NT2/D1 (cell line): ENCODE measurements around the gene LSM3.

Experiments used
- DNase-seq: peaks from one replicate; pipeline ENCODE4 v3.0.0-alpha.2; 2011; ENCODE audit warnings: low read depth, low spot score
- H3K27me3 ChIP-seq: 2 replicates; pipeline ENCODE4 v1.6.0; 2011; ENCODE audit warnings: mild to moderate bottlenecking; ENCODE audit not compliant: insufficient read length, insufficient read depth
- H3K36me3 ChIP-seq: 2 replicates; pipeline ENCODE4 v1.6.1; 2011; ENCODE audit warnings: mild to moderate bottlenecking, low read length, mixed read lengths; ENCODE audit not compliant: insufficient read depth, insufficient read length
- H3K4me1 ChIP-seq: 2 replicates; pipeline ENCODE4 v1.5.1; 2011; ENCODE audit not compliant: insufficient read depth, insufficient read length
- H3K4me3 ChIP-seq: 2 replicates; pipeline ENCODE4 v1.5.1; 2011; ENCODE audit warnings: low read depth; ENCODE audit not compliant: insufficient read length
- H3K9ac ChIP-seq: 2 replicates; pipeline ENCODE4 v1.6.0; 2011; ENCODE audit warnings: low read depth; ENCODE audit not compliant: insufficient read length
- H3K9me3 ChIP-seq: 2 replicates; pipeline ENCODE4 v1.5.1; 2011; ENCODE audit warnings: mild to moderate bottlenecking, low read length; ENCODE audit not compliant: insufficient read depth
- SUZ12 ChIP-seq: IDR thresholded peaks from 2 replicates; pipeline ENCODE4 v1.6.1; 2011; ENCODE audit not compliant: insufficient read length, insufficient read depth; ENCODE audit errors: extremely low read depth
- YY1 ChIP-seq: IDR thresholded peaks from 2 replicates; pipeline ENCODE4 v1.6.1; 2011; ENCODE audit not compliant: insufficient read length, insufficient read depth
- ZNF274 ChIP-seq: IDR thresholded peaks from 2 replicates; pipeline ENCODE4 v1.6.1; 2011; ENCODE audit warnings: mild to moderate bottlenecking, low read depth, low read length

Gene LSM3

GRCh38 chr3:14148041-14148985, 30.3 kb upstream of the LSM3 start:
- peaks cover 25% of the 10 kb centered on the region for H3K4me1 ChIP-seq
- no peaks in the 10 kb centered on the region for H3K9me3 ChIP-seq
- no peaks in the 10 kb centered on the region for H3K27me3 ChIP-seq
- H3K9ac ChIP-seq: peak overlapping the region; percentile 13
- DNase-seq: peak; percentile 81
- TF ChIP-seq SUZ12: no peak
- TF ChIP-seq YY1: no peak
- no peak for TF ChIP-seq ZNF274
- no peak overlapping the region for H3K4me3 ChIP-seq
- peaks cover 72% of the 10 kb centered on the region for H3K36me3 ChIP-seq

GRCh38 chr3:14150078-14150477, 28.5 kb upstream of the LSM3 start:
- H3K36me3 ChIP-seq: peaks cover 88% of the 10 kb centered on the region
- H3K9me3 ChIP-seq: no peaks in the 10 kb centered on the region
- H3K27me3 ChIP-seq: no peaks in the 10 kb centered on the region

GRCh38 chr3:14150491-14151230, 28.0 kb upstream of the LSM3 start:
- Histone ChIP-seq H3K4me3 (no peak overlapping the region), H3K9me3 (no peaks in the 10 kb centered on the region), H3K4me1 (peaks cover 14% of the 10 kb centered on the region), H3K9ac (no peak overlapping the region), H3K36me3 (peaks cover 83% of the 10 kb centered on the region), H3K27me3 (no peaks in the 10 kb centered on the region)
- no peak for DNase-seq
- no peak for TF ChIP-seq SUZ12
- no peak for TF ChIP-seq YY1
- TF ChIP-seq ZNF274: no peak

More at GRCh38 chr3:14150078-14150477, 28.5 kb upstream of the LSM3 start:
- no peak overlapping the region for H3K4me3 ChIP-seq
- no peak overlapping the region for H3K9ac ChIP-seq
- no peak for DNase-seq
- TF ChIP-seq SUZ12: no peak
- peaks cover 19% of the 10 kb centered on the region for H3K4me1 ChIP-seq

- H3K9me3 ChIP-seq: no peaks in the 10 kb centered on the region
- H3K9ac ChIP-seq: no peak overlapping the region
- no peaks in the 10 kb centered on the region for H3K27me3 ChIP-seq
- no peak for DNase-seq
- H3K36me3 ChIP-seq: peaks cover 83% of the 10 kb centered on the region
- TF ChIP-seq SUZ12: no peak
- TF ChIP-seq YY1: no peak
- TF ChIP-seq ZNF274: no peak
- no peak overlapping the region for H3K4me3 ChIP-seq
- H3K4me1 ChIP-seq: peaks cover 12% of the 10 kb centered on the region
Observed at GRCh38 chr3:14151471-14152083, 27.0 kb upstream of the LSM3 start.

- Histone ChIP-seq H3K4me3 (no peak overlapping the region), H3K4me1 (peaks cover 12% of the 10 kb centered on the region), H3K9ac (no peak overlapping the region), H3K27me3 (no peaks in the 10 kb centered on the region), H3K36me3 (peaks cover 83% of the 10 kb centered on the region), H3K9me3 (no peaks in the 10 kb centered on the region)
- TF ChIP-seq SUZ12 (no peak), ZNF274 (no peak), YY1 (no peak)
- DNase-seq: no peak
Observed at GRCh38 chr3:14152233-14152962, 26.2 kb upstream of the LSM3 start.

GRCh38 chr3:14152963-14153355, 25.7 kb upstream of the LSM3 start:
- no peak overlapping the region for H3K4me3 ChIP-seq
- no peak for DNase-seq
- no peak overlapping the region for H3K9ac ChIP-seq
- no peak for TF ChIP-seq ZNF274
- TF ChIP-seq SUZ12: no peak
- TF ChIP-seq YY1: no peak
- H3K27me3 ChIP-seq: no peaks in the 10 kb centered on the region
- H3K9me3 ChIP-seq: no peaks in the 10 kb centered on the region
- H3K4me1 ChIP-seq: peaks cover 9% of the 10 kb centered on the region
- H3K36me3 ChIP-seq: peaks cover 83% of the 10 kb centered on the region
